Measurements from ENCODE around the gene LTBP2. TPM values are rescaled to one million over a fixed set of nuclear protein-coding genes. Genes with fewer than 3 reads are reported as not detected.

LTBP2 gene
- total RNA-seq, 3 donors from 2014 or later = 1.7 to 10.2 (median 3.0) TPM

DNA sequence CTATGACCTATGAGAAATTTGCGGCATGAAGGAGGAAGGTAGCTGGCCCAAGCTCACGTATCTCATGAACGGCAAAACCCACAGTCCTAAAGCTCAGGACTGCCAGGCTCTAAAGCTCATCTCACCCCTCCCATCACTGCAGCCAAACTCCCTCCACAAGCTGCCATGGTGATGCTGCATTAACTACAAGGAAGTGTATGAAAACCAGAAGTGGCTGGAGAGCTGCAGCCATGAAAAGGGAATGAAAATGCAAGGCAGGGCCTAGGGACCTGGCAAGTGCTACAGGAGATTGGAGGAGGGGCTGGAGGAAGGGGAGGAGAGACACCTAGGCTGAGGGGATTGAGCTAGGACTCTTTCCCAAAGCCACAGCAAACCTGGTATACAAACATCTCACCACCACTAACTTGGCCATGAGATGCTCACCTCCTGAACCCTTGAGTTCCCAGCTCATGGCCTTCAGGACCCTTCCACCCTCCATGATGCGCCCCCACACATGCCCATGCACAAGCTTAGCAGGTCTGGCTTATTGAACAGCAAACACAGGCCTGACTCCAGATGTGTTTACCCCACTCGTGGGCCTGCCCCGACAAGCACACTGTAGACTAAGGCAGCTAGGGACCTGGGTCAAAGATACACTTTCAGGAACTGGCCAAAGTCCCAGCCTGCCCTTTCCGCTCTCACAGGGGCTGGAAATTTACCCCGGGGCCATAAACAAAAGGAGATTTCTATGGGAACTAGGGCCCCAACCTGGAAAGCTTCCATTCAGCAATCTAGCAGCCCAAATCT, 42.0 kb downstream of the LTBP2 start:
- no peaks in the 10 kb centered on the region for H3K4me1 ChIP-seq (ENCODE audit: low read depth)
- TF ChIP-seq, protein P1, sequence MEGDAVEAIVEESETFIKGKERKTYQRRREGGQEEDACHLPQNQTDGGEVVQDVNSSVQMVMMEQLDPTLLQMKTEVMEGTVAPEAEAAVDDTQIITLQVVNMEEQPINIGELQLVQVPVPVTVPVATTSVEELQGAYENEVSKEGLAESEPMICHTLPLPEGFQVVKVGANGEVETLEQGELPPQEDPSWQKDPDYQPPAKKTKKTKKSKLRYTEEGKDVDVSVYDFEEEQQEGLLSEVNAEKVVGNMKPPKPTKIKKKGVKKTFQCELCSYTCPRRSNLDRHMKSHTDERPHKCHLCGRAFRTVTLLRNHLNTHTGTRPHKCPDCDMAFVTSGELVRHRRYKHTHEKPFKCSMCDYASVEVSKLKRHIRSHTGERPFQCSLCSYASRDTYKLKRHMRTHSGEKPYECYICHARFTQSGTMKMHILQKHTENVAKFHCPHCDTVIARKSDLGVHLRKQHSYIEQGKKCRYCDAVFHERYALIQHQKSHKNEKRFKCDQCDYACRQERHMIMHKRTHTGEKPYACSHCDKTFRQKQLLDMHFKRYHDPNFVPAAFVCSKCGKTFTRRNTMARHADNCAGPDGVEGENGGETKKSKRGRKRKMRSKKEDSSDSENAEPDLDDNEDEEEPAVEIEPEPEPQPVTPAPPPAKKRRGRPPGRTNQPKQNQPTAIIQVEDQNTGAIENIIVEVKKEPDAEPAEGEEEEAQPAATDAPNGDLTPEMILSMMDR (IDR thresholded peaks at IDR 0.05) = no peak
- peak in 1 of 3 donors; percentile 40 for DNase-seq
- no peaks in the 10 kb centered on the region for H3K9me3 ChIP-seq
- intact Hi-C loops (cut with DNase I, micrococcal nuclease) = no loop called here
- ATAC-seq = no peak
- no peak overlapping the region for H3K4me3 ChIP-seq
- H3K36me3 ChIP-seq (ENCODE audit: low read depth) = no peaks in the 10 kb centered on the region

DNA sequence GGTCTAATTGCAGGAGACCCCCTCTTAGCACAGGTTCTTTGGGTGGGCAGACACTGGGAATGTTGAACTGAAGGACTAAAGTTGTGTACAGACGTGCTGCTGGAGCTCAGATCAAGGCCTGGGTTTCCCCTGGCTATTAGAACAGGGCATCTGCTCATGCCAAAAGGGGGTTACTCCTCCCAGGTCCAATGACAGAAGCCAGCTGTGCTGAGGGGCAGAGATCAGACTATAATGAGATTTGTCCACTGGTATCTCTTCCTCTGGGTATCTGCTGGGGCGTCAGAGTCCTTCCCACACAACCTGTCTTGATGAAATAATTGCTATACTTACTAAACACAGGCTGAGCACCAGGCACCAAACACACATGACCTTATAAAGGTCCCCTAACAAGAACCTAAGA, 42.6 kb downstream of the LTBP2 start:
- Histone ChIP-seq H3K36me3 (ENCODE audit: low read depth) (no peaks in the 10 kb centered on the region), H3K9me3 (no peaks in the 10 kb centered on the region), H3K4me3 (no peak overlapping the region), H3K4me1 (ENCODE audit: low read depth) (no peaks in the 10 kb centered on the region)
- DNase-seq (no peak), ATAC-seq (no peak)
- TF ChIP-seq, protein P1 (IDR thresholded peaks at IDR 0.05) = no peak
- intact Hi-C loops (cut with DNase I, micrococcal nuclease) = no loop called here

DNA sequence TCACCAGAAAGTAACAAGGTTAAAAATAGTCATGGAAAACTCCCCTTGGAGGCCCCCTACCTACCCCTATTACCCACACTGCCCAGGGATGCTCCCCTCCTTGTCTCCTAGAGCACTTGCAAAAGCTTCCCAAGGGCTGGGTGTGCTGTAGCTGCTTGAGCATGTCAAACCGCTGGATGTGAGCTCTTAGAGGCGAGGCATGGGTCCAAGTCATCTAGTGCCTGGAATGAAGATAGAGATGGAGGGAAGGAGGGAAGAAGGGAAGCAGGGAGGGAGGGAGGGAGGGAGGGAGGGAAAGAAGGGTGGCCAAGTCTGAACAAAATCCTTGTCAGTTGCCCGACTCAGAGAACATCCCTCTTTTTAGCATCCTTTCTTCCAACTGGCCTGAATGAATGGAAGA, 43.1 kb downstream of the LTBP2 start:
- H3K4me3 ChIP-seq = no peak overlapping the region
- ATAC-seq = peak; percentile 10
- no peaks in the 10 kb centered on the region for H3K9me3 ChIP-seq
- intact Hi-C loops (cut with DNase I, micrococcal nuclease) = no loop called here
- TF ChIP-seq, protein P1 (IDR thresholded peaks at IDR 0.05) = no peak
- DNase-seq = peak in 1 of 3 donors; percentile 49
- no peaks in the 10 kb centered on the region for H3K36me3 ChIP-seq (ENCODE audit: low read depth)
- no peaks in the 10 kb centered on the region for H3K4me1 ChIP-seq (ENCODE audit: low read depth)

DNA sequence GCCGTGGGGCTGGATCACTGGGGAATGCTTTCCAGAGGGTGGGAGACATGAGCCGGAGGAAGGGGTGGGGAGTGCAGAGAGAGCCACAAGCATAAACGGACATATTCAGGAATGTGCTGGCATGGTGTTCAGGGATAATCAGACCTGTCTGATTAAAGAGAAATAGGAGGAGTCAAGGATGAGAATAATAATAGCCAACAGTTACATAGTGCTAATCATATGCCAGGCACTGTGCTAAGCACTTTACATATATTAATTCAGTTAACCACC, 43.7 kb downstream of the LTBP2 start:
- TF ChIP-seq, protein P1 (IDR thresholded peaks at IDR 0.05) = no peak
- Histone ChIP-seq H3K4me3 (no peak overlapping the region), H3K36me3 (ENCODE audit: low read depth) (no peaks in the 10 kb centered on the region), H3K9me3 (no peaks in the 10 kb centered on the region), H3K4me1 (ENCODE audit: low read depth) (no peaks in the 10 kb centered on the region)
- DNase-seq = no peak
- no peak for ATAC-seq
- intact Hi-C loops (cut with DNase I, micrococcal nuclease) = no loop called here

DNA sequence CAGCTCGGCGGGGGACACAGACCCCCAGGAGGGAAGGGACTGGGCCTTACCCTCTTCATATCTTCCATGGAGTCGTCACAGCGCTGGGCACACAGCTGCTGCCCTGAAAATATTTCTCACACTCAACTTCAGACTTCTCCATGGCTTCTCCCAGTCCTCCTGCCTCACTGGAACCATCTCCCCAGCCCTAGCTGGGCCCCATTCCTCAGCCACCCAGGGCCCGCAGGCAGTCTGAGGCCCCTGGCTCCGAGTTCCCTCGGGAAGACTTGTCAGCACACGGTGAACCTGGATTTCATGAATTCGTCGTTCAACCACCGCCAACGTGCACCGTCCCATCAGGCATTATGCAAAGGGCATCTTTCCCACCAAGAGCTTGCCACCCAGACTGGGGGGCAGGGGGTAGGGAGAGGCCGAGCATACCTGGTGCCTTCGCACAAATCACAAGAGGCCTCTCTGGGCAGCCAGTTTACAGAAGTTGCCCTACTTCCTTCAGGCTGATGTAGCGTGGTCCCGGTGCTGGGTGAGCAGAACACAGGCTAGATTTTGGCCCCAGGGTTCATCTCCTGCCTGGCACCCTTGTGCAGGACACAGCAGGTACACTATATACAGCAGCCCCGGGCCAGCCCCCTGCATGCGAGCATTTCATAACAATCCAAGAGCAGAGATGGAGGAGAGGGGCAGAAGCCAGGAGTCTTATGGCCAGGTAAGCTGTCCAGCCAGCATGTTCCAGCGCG, 44.2 kb downstream of the LTBP2 start:
- Histone ChIP-seq H3K4me3 (no peak overlapping the region), H3K36me3 (ENCODE audit: low read depth) (no peaks in the 10 kb centered on the region), H3K4me1 (ENCODE audit: low read depth) (no peaks in the 10 kb centered on the region), H3K9me3 (no peaks in the 10 kb centered on the region)
- intact Hi-C loops (cut with DNase I, micrococcal nuclease) = no loop called here
- DNase-seq = no peak
- ATAC-seq = no peak
- TF ChIP-seq, protein P1 (IDR thresholded peaks at IDR 0.05) = no peak

All from mucosa of descending colon (tissue), 3 donors.